Gastroesophageal sphincter (tissue), 3 donors: ENCODE results near the gene PDE8B.

Experiments
- POLR2A ChIP-seq, 2 donors: fragments of 450-650 bp; IDR thresholded peaks; one replicate each; pipeline ENCODE4 v1.6.1; 2017; ENCODE audit warnings: antibody characterized with exemption in 2 of 2, mild to moderate bottlenecking in 2 of 2, moderate library complexity in 1 of 2
- TF ChIP-seq, protein P1 (sequence below), 4 experiments: fragments of 200-600 bp in 2 of 4; fragments of 450-650 bp in 2 of 4; sonication (generic) in 1 of 4; IDR thresholded peaks; one replicate each; pipeline ENCODE4 v1.5.1; 2017 to 2019; ENCODE audit warnings: antibody characterized with exemption in 4 of 4, mild to moderate bottlenecking in 2 of 4, moderate library complexity in 2 of 4

DNA sequence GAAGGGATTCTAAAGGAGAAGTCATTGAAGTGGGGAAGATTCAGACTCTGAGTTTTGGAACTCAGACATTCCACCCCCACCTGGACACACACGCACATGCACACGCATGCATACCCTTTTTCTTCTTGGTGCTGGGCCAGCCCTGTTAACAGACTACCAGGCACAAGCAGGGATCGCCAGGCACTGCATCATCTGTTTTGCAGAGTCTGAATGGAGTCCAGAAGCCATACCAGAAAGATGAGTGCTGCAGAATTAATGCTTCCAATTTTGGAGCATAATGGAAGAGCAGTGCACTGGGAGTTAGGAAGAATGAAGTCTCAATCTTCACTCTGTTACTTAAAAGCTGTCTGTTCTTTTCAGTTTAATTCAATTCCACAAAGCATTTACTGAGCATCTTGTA is 95.5 kb downstream of the PDE8B start:
- TF ChIP-seq POLR2A (IDR thresholded peaks at IDR 0.05) = no peak
- TF ChIP-seq, protein P1, sequence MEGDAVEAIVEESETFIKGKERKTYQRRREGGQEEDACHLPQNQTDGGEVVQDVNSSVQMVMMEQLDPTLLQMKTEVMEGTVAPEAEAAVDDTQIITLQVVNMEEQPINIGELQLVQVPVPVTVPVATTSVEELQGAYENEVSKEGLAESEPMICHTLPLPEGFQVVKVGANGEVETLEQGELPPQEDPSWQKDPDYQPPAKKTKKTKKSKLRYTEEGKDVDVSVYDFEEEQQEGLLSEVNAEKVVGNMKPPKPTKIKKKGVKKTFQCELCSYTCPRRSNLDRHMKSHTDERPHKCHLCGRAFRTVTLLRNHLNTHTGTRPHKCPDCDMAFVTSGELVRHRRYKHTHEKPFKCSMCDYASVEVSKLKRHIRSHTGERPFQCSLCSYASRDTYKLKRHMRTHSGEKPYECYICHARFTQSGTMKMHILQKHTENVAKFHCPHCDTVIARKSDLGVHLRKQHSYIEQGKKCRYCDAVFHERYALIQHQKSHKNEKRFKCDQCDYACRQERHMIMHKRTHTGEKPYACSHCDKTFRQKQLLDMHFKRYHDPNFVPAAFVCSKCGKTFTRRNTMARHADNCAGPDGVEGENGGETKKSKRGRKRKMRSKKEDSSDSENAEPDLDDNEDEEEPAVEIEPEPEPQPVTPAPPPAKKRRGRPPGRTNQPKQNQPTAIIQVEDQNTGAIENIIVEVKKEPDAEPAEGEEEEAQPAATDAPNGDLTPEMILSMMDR (IDR thresholded peaks at IDR 0.05) = no peak
